HUES64 (cell line): Measurements from ENCODE around the gene VSTM4.

ENCODE experiments used
- H3K27ac ChIP-seq: 2 replicates; pipeline ENCODE4 v1.7.0; 2013; ENCODE audit warnings: low read depth, low read length, inconsistent platforms
- H3K27me3 ChIP-seq: 2 replicates; pipeline ENCODE4 v1.6.1; 2013; ENCODE audit warnings: mild to moderate bottlenecking, low read length; ENCODE audit not compliant: insufficient read depth
- H3K36me3 ChIP-seq: 2 replicates; pipeline ENCODE4 v1.6.1; 2013; ENCODE audit warnings: mild to moderate bottlenecking, low read length; ENCODE audit not compliant: insufficient read depth
- H3K4me1 ChIP-seq: 2 replicates; pipeline ENCODE4 v1.6.1; 2013; ENCODE audit warnings: mild to moderate bottlenecking, low read length, moderate library complexity; ENCODE audit not compliant: insufficient read depth
- H3K4me3 ChIP-seq: 2 replicates; pipeline ENCODE4 v1.5.1; 2013; ENCODE audit warnings: mild to moderate bottlenecking, low read length, moderate library complexity
- H3K9ac ChIP-seq: 2 replicates; pipeline ENCODE4 v1.6.1; 2013; ENCODE audit warnings: mild to moderate bottlenecking, low read depth, low read length
- H3K9me3 ChIP-seq: 2 replicates; pipeline ENCODE4 v1.6.1; 2013; ENCODE audit warnings: low read depth, low read length; ENCODE audit not compliant: insufficient read depth
- WGBS: fragments of 150-250, 120-280 bp; methylation state at CpG from one replicate; pipeline ENCODE4 v1.1.7; 2013; ENCODE audit warnings: missing lambda C conversion rate; 5-methylcytosine and 5-hydroxymethylcytosine counted together

VSTM4 gene

GRCh38 chr10:49078433-49078832 lies 36.9 kb downstream of the VSTM4 start:
- H3K27ac ChIP-seq: no peak overlapping the region
- 100% methylated on average over 2 of the region's 2 CpGs for WGBS
- H3K4me3 ChIP-seq: no peak overlapping the region
- H3K9me3 ChIP-seq: no peaks in the 10 kb centered on the region
- no peak overlapping the region for H3K9ac ChIP-seq
- no peaks in the 10 kb centered on the region for H3K36me3 ChIP-seq
- peaks cover 21% of the 10 kb centered on the region; the same call in 1 of the 2 replicates for H3K4me1 ChIP-seq
- H3K27me3 ChIP-seq: no peaks in the 10 kb centered on the region

- H3K9ac ChIP-seq: no peak overlapping the region
- H3K4me3 ChIP-seq: no peak overlapping the region
- no peaks in the 10 kb centered on the region for H3K9me3 ChIP-seq
- no peak overlapping the region for H3K27ac ChIP-seq
- WGBS: 93% methylated on average over 13 of the region's 13 CpGs
- H3K36me3 ChIP-seq: no peaks in the 10 kb centered on the region
- peaks cover 10% of the 10 kb centered on the region; the same call in 1 of the 2 replicates for H3K4me1 ChIP-seq
- H3K27me3 ChIP-seq: no peaks in the 10 kb centered on the region
Observed at GRCh38 chr10:49076741-49077521, 38.4 kb downstream of the VSTM4 start.

DNA sequence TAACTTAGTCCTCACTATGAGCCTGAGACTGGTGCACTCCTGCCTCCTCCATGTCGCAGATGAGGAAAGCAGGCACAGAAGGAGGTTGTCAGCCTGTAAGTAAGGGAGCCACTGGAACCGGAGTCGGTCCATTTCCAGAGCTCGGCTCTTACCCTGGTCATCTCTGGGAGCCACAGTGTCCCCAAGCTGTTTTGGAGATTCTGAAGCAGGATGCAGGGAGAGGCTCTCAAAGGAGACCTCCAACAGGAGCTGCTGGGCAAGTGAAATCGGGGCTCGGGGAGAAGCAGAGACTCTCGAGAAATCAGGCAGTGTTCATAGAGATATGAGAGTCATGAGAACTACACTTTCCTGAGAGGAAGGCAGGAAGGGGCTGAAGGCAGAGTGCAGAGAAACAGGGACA lies 39.0 kb downstream of the VSTM4 start:
- Histone ChIP-seq H3K4me3 (no peak overlapping the region), H3K4me1 (peaks cover 4% of the 10 kb centered on the region; the same call in 1 of the 2 replicates), H3K36me3 (no peaks in the 10 kb centered on the region), H3K9me3 (no peaks in the 10 kb centered on the region), H3K27ac (no peak overlapping the region), H3K9ac (no peak overlapping the region), H3K27me3 (no peaks in the 10 kb centered on the region)
- 93% methylated on average over 7 of the region's 7 CpGs for WGBS

- 99% methylated on average over 2 of the region's 2 CpGs for WGBS
- H3K27ac ChIP-seq: no peak overlapping the region
Observed at GRCh38 chr10:49075743-49076142, 39.6 kb downstream of the VSTM4 start.

GRCh38 chr10:49074836-49075682 lies 40.3 kb downstream of the VSTM4 start:
- no peaks in the 10 kb centered on the region for H3K27me3 ChIP-seq
- H3K36me3 ChIP-seq: no peaks in the 10 kb centered on the region

More at GRCh38 chr10:49075743-49076142, 39.6 kb downstream of the VSTM4 start:
- H3K36me3 ChIP-seq: no peaks in the 10 kb centered on the region
- H3K4me1 ChIP-seq: no peaks in the 10 kb centered on the region
- H3K9me3 ChIP-seq: no peaks in the 10 kb centered on the region
- H3K9ac ChIP-seq: no peak overlapping the region
- H3K4me3 ChIP-seq: no peak overlapping the region
- no peaks in the 10 kb centered on the region for H3K27me3 ChIP-seq

GRCh38 chr10:49072166-49072885 lies 43.0 kb downstream of the VSTM4 start:
- no peaks in the 10 kb centered on the region for H3K9me3 ChIP-seq
- 93% methylated on average over 4 of the region's 4 CpGs for WGBS

More at GRCh38 chr10:49074836-49075682, 40.3 kb downstream of the VSTM4 start:
- no peak overlapping the region for H3K4me3 ChIP-seq
- no peaks in the 10 kb centered on the region for H3K9me3 ChIP-seq
- no peak overlapping the region for H3K27ac ChIP-seq
- H3K9ac ChIP-seq: no peak overlapping the region
- 96% methylated on average over 5 of the region's 5 CpGs for WGBS
- no peaks in the 10 kb centered on the region for H3K4me1 ChIP-seq

GRCh38 chr10:49071160-49071761 lies 44.1 kb downstream of the VSTM4 start:
- Histone ChIP-seq H3K4me1 (no peaks in the 10 kb centered on the region), H3K9ac (no peak overlapping the region), H3K4me3 (no peak overlapping the region), H3K36me3 (no peaks in the 10 kb centered on the region), H3K9me3 (no peaks in the 10 kb centered on the region), H3K27me3 (no peaks in the 10 kb centered on the region), H3K27ac (no peak overlapping the region)
- WGBS: 92% methylated on average over 7 of the region's 7 CpGs

More at GRCh38 chr10:49072166-49072885, 43.0 kb downstream of the VSTM4 start:
- Histone ChIP-seq H3K4me3 (no peak overlapping the region), H3K36me3 (no peaks in the 10 kb centered on the region), H3K27me3 (no peaks in the 10 kb centered on the region), H3K4me1 (no peaks in the 10 kb centered on the region), H3K27ac (no peak overlapping the region), H3K9ac (no peak overlapping the region)

GRCh38 chr10:49070701-49071100 lies 44.6 kb downstream of the VSTM4 start:
- Histone ChIP-seq H3K4me1 (no peaks in the 10 kb centered on the region), H3K4me3 (no peak overlapping the region), H3K27ac (no peak overlapping the region), H3K9ac (no peak overlapping the region), H3K9me3 (no peaks in the 10 kb centered on the region), H3K27me3 (no peaks in the 10 kb centered on the region), H3K36me3 (no peaks in the 10 kb centered on the region)
- WGBS: 89% methylated on average over 4 of the region's 4 CpGs

- Histone ChIP-seq H3K9me3 (no peaks in the 10 kb centered on the region), H3K27ac (no peak overlapping the region), H3K27me3 (no peaks in the 10 kb centered on the region), H3K9ac (no peak overlapping the region), H3K36me3 (no peaks in the 10 kb centered on the region), H3K4me3 (no peak overlapping the region), H3K4me1 (no peaks in the 10 kb centered on the region)
- WGBS: 95% methylated on average over 6 of the region's 6 CpGs
Observed at GRCh38 chr10:49068672-49069217, 46.6 kb downstream of the VSTM4 start.

DNA sequence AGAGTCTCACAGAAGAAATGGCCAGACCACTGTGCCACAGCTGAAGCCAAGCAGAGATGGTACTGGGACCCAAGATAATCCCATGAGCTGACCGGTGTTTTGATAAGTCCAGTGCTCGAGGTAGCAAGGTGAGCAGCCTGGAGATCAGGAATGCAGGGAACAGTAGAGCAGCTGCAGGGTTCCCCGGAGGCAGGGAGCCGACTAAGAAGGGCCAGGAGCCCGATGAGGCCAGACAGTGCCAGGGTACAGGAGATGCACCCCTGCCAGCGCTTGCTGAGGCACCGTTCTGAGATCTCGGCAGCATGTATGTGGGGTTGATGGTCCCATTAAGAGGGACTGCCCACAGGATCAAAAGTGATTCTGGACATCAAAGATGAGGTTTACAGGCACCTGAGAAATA lies 47.1 kb downstream of the VSTM4 start:
- Histone ChIP-seq H3K4me3 (no peak overlapping the region), H3K27me3 (no peaks in the 10 kb centered on the region), H3K4me1 (no peaks in the 10 kb centered on the region), H3K36me3 (no peaks in the 10 kb centered on the region), H3K27ac (no peak overlapping the region), H3K9me3 (no peaks in the 10 kb centered on the region), H3K9ac (no peak overlapping the region)
- 93% methylated on average over 8 of the region's 8 CpGs for WGBS
